ENCODE results near the gene WDR53.
"Not testable (repeated sequence)": the region's sequence is repeated elsewhere in the genome, so short reads cannot be mapped to it uniquely, and the experiment has no call there.

WDR53 gene

DNA sequence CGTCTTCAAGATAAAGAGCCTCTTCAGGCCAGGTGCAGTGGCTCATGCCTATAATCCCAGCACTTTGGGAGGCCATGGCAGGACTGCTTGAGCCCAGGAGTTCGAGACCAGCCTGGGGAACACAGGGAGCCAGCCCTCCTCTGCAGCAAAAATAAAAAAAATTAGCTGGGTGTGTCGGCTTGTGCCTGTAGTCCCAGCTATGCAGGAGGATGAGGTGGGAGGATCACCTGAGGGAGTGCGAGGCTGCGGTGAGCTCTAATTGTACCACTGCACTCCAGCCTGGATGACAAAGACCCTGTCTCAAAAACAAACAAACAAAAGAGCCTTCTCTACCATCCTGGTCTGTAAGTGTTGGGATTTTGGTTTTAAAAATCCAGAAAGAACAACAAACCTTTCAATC, 11.1 kb downstream of the WDR53 start:
- DNase-seq, result no peak

DNA sequence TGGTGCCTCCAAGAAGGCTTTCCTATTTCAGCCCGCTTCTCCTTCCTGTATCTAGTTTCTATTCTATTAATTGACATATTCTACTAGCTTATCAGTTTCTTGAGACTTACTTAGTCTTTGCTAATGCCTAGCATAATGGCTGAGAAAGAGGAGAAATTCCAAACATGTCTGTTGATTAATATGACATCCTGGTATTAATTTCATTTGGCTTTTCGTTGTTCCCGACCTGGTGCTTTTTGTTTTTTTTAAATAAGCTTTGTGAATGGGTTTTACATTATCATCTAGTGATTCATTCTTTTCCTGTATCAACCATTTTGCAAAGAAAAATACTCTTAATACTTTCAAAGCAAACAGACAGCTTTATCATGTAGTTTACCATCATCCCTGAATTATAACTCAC, 13.1 kb downstream of the WDR53 start:
- DNase-seq, result no peak

DNA sequence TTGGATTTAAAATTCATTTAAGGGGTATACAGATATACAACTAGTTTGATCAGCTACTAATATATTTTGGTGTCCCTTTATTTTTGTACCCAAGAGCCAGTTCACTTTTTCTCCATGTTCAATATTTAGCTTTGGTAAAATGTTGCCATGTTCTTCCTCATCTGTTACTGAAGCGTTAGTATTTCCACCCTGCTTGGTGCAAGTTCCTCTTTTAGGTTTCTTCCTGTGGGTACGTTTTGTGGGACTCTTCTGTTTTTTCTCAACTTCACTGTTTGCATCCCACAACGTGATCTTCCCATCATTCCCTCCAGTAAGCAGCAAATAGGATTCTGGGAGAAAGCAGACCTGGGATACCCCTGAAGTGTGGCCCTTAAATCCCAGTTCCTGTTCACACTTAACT, 14.1 kb downstream of the WDR53 start:
- DNase-seq, result no peak

DNA sequence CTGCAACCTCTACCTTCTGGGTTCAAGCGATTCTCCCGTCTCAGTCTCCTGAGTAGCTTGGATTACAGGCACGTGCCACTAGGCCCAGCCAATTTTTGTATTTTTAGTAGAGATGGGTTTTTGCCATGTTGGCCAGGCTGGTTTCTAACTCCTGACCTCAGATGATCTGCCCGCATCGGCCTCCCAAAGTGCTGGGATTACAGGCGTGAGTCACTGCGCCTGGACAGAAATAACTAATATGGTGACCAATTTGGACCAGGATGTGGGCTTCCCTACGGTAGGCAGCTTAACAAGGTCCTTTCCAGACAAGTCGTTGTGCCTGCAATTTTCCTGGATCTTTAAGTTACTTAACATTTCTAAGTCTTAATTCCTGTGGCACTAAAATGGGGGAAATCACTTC, 14.8 kb downstream of the WDR53 start:
- no peak for DNase-seq

DNA sequence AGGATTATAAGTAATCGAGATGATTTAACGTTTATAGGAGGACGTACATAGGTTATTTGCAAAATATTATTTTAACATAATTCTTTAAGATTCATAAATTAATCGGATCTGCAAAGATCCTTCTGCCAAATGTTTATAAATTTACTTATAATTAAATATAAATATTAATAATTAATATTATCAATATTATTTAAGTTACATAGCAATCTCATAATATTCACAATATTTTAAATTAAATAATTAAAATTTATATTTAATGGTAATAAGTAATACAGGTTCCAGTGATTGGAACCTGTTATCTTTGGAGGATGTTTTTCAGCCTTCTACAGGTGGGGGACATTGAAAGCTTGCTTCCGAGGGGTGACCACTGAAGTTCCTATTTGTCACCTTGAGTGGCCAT, 16.1 kb downstream of the WDR53 start:
- DNase-seq, result no peak

DNA sequence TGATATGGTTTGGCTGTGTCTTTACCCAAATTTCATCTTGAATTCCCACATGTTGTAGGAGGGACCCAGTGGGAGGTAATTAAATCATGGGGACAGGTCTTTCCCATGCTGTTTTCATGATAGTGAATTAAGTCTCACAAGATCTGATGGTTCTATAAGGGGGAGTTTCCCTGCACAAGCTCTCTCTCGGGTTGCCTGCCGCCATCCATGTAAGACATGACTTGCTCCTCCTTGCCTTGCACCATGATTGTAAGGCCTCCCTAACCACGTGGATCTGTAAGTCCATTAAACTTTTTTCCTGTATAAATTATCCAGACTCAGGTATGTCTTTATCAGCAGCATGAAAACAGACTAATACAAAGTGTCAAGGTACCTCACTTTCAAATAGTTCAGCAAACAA, 18.2 kb downstream of the WDR53 start:
- not testable (repeated sequence) for DNase-seq

DNA sequence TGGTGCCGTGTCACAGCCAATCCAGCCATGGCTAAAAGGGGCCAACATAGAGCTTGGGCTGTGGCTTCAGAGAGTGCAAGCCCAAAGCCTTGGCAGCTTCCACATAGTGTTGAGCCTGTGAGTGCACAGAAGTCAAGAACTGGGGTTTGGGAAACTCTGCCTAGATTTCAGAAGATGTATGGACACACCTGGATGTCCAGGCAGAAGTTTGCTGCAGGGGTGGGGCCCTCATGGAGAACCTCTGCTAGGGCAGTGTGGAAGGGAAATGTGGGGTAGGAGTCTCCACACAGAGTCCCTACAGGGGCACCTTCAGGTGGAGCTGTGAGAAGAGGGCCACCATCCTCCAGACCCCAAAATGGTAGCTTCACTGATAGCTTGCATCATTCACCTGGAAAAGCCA, 19.0 kb downstream of the WDR53 start:
- DNase-seq, result not testable (repeated sequence)

DNA sequence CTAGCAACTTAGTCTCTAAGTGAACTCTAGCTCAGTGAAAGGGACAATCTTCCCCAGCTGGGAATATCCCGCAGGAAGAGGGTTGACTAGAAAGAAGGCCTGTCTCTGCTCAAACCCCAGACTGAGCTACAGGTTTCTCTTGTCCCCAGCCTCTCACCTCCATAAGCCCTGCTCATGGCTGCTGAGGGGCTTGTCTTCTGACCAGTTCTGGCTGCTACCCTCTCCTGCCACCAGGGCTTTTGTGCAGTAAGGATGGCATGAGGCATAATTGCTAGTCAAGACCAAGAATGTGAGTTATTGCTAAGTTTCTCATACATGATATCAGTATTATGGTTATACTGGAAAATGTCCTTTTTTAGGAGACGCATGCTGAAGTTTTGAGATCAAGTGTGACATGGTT, 21.3 kb downstream of the WDR53 start:
- DNase-seq, result no peak

DNA sequence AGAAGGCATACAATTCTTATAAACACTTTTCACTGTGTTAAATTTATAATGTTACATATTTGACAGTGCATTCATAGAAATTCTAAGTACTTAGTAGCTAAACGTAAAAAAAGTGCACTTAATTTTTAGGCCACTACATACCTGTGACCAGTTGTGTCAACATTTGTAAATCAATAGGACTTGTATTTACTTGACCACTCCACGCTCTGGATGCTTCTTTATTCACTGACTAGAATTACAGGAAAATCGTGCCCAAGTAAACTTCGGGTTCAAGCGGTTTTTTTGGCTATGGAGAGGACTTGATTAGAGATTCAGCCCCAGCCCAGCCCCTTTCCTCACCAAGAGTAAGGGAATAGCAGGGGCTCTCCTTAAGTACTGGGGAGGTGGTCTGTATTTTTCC, 21.8 kb downstream of the WDR53 start:
- no peak for DNase-seq

DNA sequence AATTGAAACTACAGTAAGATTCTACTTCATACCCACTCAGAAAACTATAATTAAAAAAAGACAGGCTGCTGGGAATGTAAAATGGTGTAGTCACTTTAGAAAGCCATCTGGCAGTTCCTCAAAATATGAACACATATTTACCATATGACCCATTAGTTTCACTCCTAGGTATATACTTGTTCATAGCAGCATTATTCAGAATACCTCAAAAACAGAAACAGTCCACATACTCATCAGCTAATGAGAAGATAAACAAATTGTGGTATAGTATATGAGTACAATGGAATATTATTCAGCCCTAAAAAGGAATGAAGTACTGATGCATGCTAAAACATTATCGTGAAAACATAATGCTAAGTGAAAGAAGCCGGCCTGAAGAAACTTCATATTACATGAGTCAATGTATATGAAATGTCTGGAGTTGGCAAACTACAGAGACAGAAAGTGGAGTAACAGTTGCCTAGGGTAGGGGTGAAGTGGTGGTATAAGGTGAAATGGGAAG, 23.8 kb downstream of the WDR53 start:
- no peak for DNase-seq

DNA sequence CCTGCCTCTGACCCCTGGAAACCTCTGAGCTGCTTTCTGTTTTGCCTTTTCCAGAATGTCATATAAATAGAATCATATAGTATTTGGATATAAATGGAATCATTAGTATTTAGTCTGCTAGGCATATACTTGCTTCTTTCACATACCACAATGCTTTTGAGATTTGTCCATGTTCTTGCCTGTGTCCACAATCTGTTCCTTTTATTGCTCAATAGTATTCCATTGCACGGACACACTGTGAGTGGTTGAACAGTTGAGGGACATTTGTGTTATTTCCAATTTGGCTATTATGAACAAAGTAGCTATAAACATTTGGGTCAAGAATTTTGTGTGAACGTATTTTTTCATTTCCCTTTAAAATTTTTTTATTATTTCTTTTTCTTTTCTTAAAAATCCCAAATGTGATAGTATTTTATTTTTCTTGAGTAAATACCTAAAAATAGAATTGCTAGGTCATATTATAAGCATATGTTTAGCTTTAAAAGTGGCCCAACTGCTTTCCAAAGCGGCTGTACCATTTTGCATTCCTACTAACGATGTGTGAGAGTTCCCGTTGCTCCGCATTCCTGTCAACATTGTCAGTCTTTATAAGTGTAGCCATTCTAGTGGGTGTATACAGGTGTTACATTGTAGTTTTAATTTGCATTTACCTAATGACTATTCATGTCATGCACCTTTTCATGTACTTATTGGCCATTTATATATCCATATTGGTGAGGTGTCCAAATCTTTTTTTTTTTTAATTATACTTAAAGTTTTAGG, 26.5 kb downstream of the WDR53 start:
- DNase-seq, result no peak

DNA sequence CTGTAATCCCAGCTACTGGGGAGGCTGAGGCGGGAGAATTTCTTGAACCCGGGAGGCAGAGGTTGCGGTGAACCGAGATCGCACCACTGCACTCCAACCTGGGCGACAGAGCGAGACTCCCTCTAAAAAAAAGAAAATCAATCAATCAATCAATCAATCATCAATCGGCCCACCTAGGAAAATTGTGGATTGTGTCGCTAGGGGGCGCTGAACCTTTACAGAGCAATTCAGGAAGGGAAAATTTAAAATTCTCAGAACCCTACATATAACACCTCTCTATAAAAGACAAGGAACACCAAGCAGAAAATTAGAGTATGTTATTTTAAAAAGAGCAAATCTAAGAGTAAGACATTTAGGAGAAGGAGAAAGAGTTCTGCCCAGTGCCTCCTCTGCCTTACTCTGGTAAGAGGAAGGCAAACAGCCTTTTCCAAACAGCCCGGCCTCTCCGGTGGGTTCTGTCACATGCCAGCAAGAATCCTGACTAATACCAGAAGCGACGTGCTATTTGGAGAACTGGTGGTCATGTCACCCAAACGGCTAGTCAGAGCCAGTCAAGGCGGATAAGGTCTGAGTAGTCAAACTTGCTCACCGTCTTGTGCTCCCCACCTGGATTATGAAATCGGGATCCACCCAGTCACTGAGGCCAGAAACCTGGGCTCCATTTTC, 30.9 kb downstream of the WDR53 start:
- no peak for DNase-seq

DNA sequence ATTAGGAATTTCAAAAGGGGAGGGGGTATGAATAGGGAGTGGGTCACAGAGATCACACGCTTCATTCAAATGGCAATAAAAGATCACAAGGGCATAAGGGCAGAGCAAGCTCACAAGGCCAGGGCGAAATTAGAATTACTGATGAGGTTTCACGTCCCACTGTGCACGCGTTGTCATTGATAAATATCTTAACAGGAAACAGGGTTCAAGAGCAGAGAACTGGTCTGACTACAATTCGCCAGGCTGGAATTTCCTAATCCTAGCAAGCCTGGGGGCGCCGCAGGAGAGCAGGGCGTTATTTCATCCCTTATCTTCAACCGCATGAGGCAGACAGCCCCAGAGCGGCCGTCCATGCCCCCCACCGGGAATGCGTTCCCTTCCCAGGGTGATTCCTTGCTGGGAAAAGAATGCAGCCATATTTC, 35.1 kb downstream of the WDR53 start:
- no peak for DNase-seq

DNA sequence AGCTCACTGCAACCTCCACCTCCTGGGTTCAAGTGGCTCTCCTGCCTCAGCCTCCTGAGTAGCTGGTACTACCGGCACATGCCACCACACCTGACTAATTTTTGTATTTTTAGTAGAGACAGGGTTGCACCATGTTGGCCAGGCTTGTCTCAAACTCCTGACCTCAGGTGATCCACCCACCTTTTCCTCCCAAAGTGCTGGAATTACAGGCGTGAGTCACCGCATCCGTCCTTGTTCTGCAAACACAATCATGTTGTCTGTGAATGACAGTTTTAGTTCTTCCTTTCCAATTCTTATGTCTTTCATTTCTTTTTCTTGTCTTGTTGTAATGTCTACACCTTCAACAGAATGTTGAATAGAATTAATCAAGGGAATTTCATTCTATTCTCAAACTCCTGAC, 36.9 kb downstream of the WDR53 start:
- DNase-seq, result no peak

DNA sequence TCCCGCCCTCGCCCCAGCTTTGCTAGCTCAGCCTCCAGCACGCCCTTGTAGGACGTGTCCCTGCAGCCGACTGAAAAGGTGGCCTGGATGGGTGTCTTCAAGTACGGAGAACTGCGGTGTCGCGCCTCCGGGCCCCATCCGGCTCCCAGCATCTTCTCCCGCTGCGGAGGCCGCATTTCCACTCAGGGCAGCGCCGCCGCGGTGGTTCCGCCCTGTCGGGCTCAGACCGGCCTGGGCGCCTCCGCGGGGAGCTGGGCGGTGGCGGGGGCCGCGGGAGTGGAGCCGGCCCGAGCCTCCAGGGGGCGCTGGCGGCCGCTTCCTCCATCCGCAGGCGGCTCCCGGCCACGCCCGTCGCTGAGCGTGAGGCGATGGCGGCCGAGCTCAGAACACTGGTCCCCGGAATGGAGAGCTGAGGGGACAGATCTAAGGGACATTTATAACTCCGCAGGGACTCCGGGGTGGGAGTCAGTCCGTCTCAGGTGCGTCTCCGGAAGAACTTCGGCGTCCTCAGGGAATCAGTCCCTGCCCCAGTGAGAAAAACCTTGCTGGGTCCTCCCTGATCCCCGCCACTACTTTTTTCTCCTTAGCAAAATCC, 39.6 kb downstream of the WDR53 start:
- DNase-seq, result peak; percentile 53

DNA sequence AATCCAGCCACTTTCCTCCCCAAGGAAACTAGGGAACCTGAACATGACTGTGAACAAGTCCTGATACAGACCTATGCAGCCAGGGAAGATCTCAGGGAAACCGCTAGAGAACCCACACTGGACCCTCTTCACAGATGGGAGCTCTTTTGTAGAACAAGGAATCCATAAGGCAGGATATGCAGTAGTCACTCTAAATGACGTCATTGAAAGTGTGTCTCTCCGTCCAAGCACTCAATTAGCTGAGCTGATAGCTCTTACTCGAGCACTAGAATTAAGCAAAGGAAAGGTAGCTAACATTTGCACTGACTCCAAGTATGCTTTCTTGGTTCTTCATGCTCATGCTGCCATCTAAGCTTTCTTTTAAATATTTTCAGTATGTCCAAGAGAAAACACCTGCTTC, 43.2 kb downstream of the WDR53 start:
- DNase-seq, result no peak

DNA sequence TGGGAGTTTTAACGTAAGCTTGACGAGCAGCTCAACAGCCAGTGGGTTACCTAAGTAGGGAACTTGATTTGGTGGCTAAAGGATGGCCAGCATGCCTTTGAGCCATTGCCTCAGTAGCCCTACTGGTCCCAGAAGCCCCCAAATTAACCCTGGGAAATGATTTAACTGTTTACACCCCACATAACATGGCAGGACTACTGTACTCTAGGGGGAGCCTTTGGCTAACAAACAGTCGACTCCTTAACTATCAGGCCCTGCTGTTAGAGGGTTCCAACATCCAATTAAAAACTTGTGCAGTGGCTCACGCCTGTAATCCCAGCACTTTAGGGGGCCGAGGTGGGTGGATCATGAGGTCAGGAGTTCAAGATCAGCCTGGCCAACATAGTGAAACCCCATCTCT, 43.8 kb downstream of the WDR53 start:
- DNase-seq, result no peak

DNA sequence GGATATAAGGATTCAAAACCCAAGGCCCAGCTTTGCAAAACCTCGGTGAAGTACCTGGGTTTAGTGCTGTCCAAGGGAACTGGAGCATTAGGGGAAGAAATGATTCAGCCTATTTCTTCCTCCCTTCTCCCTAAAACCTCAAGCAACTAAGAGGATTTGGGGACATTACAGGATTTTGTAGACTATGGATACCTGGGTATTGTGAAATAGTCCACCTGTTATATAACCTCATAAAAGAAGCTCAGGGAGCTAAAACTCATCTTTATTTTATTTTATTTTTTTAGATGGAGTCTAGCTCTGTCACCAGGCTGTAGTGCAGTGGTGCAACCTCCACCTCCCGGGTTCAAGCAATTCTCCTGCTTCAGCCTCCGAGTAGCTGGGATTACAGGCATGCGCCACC, 44.5 kb downstream of the WDR53 start:
- no peak for DNase-seq

DNA sequence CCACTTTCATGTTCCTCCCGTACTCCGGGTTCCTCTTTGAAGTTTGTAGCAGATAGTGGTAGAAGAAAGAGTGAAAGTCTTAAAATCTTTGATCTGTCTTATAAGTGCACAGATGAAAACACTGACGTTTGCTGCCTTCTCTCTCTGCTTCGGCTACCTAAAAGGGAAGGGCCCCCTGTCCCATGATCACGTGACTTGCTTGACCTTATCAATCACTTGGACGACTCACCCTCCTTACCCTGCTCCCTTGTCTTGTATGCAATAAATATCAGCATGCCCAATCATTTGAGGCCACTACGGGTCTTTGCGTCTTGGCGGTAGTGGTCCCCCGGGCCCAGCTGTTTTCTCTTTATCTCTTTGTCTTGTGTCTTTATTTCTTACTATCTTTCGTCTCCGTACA, 47.1 kb downstream of the WDR53 start:
- not testable (repeated sequence) for DNase-seq

DNA sequence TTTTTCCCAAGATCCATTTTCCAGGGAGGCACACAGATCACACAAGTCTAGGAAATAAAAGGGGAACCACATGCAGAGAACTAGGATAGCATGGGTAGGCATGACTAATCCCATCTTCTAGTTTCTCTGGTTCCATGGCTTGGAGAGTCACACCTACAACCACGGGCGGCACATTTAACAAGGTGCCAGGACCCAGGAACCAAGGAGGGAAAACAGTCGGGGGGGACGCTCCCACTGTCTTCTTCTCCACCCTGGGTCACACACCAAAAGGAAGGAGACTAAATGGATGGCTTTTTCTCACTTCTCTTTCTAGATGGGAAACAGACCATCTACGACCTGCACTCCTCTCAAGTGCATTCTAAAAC, 48.7 kb downstream of the WDR53 start:
- DNase-seq, result no peak

DNA sequence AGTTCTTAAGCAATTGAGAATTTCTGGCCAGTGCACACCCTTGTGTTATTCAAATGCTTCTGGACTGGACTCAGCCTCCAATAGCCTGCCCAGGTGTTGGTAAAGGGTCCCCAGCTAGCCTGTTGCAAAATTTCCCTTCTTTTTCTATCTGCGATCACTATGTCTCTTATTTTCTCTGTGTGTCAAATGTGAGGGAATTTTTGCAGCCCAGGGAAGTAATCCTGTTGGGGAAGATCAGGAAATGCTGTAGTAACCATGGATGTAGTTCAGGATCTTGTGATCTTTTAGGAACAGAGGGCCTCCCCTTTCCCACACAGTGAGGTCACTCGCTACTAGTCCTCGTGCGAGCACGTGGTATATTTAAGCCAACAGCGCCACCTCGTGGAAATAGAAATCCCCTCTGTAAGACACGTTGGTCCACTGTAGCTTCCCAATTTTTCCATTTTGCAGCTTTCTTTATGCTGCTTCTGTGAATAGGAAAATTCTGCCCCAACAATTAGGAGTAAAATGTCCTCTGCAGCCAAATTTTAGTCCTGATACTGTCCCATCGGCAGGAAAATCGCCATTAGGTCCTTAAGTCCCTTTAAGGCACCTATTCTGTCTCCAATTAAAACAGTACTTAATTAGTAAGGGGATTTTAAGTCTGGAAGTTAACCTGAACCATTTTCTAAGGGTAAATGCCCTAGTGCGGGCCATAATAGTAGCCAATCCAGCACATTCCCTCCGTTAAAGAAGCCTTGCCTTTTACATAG, 49.2 kb downstream of the WDR53 start:
- peak; percentile 72 for DNase-seq

DNA sequence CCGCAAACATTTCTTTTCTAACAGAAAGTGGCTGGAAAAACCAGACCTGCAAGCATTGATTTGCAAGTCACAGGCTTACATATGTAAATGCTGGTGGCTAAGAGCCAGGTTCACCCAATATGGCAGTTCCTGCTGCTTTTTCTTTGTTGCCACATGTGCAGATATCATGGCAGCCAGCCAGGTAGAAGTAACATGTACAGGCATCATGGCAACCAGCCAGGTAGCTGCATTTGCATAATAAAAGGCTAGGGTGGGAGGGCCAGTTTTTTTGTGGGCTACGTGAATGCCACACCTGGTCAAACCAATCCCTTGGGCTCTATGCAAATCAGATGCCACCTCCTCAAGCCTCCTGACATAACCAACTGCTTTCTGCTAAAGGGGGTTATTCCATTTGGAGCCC, 50.4 kb downstream of the WDR53 start:
- DNase-seq, result peak; percentile 99

DNA sequence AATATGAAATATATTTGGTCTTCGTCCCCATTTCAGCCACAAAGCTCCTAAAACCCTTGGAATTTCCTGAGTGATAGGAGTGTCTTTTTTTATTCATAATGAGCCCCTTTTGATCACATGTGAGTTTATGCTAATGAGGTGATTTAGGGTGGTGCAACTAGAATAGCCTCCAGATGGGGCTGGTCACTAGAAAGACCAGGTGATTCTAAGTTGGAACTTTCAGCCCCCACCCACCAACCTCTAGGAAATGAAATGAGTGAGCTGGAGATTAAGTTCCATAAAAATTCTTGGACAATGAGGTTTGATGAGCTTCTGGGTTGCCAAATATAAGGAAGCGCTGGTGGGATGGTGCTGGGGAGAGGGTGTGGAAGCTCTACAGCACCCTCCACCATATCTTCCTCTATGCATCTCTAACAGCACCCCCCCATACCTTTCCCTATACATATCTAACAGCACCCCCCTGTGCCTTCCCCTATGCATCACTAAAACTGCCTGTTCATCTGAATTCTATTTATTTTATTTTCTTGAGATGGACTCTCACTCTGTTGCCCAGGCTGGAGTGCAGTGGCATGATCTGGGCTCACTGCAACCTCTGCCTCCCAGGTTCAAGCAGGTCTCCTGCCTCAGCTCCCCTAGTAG, 51.1 kb downstream of the WDR53 start:
- no peak for DNase-seq

All from NCI-H1105 (cell line).